HT-29 (cell line): ENCODE data around the gene EEFSEC. TPM values are rescaled to one million over a fixed set of nuclear protein-coding genes. Genes with fewer than 3 reads are reported as not detected.
A peak's percentile ranks its signal among the peaks of the same experiment; 100 is the strongest.

ENCODE experiments used
- DNase-seq: peaks from one replicate; pipeline ENCODE4 v3.0.0-alpha.2; 2015; ENCODE audit warnings: low spot score
- total RNA-seq: library from RNA; depleted of rRNA; stranded (reverse); fragments of >200 nt; shearing (Covaris generic); gene quantifications from 2 replicates; pipeline ENCODE4 v1.2.3, GENCODE V29; 2014

EEFSEC gene
- total RNA-seq, 1 experiment from 2014 or later, result 22.0 TPM

GRCh38 chr3:128425142-128425845 lies 272.0 kb downstream of the EEFSEC start:
- DNase-seq, result peak; percentile 78

DNA sequence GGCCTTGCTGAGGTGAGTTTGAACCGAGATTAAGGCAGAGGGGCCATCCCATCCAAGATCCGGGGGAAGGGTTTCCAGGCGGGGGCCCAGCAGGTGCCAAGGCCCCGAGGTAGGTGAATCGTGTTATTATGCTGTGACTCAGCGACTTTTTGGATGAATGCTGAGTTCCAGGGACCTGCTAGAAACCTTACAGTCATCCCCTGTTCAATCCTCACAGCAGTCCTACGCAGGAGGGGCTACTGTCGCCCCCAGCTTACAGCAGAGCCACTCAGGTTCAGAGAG lies 272.5 kb downstream of the EEFSEC start:
- DNase-seq, result no peak

- peak; percentile 82 for DNase-seq
Measured at GRCh38 chr3:128426128-128426921, 273.0 kb downstream of the EEFSEC start.

GRCh38 chr3:128427175-128427857 lies 274.0 kb downstream of the EEFSEC start:
- DNase-seq, result no peak

- DNase-seq, result no peak
Measured at GRCh38 chr3:128427872-128428822, 274.9 kb downstream of the EEFSEC start.

- no peak for DNase-seq
Measured at GRCh38 chr3:128429275-128429674, 276.0 kb downstream of the EEFSEC start.

GRCh38 chr3:128429751-128430150 lies 276.5 kb downstream of the EEFSEC start:
- no peak for DNase-seq

GRCh38 chr3:128430301-128430700 lies 277.0 kb downstream of the EEFSEC start:
- no peak for DNase-seq

- DNase-seq, result no peak
Measured at GRCh38 chr3:128430731-128431130, 277.4 kb downstream of the EEFSEC start.

- no peak for DNase-seq
Measured at GRCh38 chr3:128431803-128432300, 278.6 kb downstream of the EEFSEC start.

DNA sequence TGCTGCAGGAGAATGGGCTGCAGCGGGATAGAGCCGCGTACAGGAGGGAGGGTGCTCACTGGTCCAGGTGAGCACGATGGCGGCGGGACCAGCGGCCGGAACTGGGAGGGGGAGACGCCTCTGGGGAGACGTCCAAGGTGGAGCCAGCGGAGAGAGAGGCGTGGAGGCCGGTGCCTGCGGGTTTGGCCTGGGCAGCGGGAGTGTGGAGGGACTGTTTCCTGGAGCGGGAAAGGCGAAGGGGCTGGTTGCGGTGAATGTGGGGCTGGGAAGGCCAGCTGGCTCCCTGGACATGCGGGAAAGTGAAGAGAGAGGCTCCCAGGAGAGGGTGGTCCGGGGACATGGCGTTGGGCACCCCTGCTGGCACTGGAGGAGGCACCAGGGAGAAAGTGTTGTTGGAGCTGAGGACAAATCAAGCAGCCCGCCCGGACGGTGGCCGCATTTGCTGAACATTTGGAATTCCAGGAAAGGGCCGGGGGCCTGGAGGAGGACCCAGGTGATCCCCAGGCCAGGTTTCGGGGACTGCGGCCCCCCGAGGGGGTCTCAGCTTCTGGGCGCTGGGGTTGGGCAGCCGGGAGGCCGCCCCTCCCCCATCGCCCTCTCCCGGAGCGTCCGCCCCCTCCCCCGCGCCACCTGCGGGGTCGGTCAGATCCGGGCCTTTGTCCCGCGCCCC lies 279.2 kb downstream of the EEFSEC start:
- DNase-seq, result peak; percentile 79

DNA sequence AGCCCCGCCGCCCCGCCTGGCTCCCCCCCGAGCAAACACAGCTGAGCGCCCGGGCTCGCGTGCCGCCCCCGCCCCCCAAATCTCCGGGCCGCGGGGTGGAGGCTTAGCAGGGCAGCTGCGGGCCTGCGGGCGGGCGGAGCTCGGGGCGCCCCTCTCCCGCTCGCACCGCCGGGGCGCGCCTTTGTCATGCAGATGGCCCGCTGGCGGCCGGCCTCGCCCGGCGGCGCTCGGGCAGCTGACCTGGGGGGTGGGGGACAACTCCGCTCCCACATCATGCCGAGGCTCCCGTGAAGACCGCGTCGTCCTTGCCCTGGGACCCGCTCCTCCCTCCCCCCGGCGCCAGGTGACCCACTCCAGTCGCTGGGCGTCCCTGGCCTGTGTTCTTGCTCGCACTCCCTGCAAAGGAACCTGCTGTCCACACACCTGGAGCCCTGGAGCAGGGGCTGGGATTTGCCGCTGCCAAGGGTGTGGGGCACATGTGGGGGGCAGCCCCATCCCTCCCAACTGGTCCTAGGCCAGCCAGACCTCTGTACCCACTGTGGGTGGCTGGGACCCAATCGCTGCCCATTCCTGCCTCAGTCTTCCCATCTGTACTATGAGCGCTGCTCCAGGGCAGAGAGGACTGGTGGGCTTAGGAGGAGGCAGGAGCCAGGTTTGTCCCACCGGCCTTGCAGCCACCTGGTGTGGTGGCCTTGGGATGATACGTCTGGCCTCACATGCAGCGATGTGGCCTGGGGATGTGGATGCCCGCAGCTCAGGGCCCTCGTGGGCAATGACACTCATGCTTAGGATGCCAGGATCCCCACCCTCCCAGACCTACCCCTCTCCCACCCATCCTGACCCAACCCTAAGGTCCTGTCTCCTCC lies 279.9 kb downstream of the EEFSEC start:
- DNase-seq, result peak; percentile 66

GRCh38 chr3:128433837-128434165 lies 280.5 kb downstream of the EEFSEC start:
- peak; percentile 62 for DNase-seq

GRCh38 chr3:128434524-128434923 lies 281.2 kb downstream of the EEFSEC start:
- DNase-seq, result no peak

DNA sequence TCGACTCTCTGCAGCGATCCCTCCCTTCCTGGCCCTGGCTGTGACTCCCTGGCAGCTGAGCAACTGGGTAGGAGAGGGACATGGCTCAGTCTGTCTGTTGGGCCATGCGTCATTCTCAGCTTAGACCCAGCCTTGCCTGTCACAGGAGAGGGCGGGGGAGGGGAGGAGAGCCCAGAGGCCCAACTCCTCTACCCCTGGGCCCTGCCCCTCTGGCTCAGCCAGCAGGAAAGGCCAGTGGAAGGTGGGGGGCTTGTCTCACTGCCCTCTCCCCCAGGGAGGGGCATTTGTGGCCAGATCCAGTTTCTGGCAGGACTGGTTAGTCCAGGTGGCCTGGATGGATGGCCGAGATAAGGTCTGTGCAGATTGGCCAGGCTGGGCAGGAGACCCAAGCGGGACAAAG lies 281.8 kb downstream of the EEFSEC start:
- peak; percentile 95 for DNase-seq

GRCh38 chr3:128435561-128435960 lies 282.3 kb downstream of the EEFSEC start:
- no peak for DNase-seq

DNA sequence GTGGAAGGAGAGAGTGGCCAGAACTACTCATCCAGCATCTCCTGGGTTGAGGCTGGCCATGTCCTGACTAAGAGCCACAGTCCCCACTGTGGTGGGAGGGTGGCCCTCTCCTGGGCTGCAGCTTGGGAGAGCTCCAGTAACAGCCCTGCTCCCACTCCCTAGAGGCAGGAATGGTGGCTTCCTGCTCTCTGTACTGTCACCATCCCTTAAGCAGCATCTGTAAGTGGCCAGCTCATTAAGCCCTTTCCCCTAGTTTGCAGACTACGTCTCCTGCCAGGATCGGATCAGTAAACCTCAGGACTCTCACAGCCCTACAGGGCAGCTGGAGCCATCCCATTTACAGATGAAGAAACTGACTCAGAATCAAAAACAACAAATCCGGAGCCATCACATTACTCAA lies 282.9 kb downstream of the EEFSEC start:
- DNase-seq, result no peak

DNA sequence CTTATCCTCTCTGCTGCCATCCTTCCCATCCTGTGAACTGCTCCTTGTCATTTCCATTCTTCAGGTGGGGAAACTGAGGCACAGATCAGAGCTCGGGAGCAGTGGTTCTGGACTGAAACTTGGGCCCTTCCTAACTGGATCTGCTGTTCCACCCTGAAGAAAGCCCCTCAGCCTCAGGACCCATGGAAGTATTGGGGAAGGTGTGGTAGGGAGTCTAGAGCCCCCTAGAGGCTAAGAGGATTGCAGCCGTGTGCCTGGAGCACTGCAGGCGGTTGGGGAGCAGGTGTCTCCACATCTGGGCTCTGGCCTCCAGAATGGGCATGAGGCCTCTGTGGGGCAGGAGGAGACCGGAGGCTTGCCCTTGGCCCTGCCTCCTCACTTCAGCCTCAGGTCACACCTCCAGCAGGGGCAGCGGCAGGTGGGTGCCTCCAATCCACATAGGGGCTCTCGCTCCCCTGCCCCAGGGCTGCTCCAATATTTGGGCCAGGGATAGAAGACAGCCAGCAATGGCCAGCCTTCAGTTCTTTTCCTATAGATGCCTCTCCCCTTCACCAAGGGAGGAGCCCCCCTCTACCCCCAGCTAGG lies 285.3 kb downstream of the EEFSEC start:
- DNase-seq, result peak; percentile 42

DNA sequence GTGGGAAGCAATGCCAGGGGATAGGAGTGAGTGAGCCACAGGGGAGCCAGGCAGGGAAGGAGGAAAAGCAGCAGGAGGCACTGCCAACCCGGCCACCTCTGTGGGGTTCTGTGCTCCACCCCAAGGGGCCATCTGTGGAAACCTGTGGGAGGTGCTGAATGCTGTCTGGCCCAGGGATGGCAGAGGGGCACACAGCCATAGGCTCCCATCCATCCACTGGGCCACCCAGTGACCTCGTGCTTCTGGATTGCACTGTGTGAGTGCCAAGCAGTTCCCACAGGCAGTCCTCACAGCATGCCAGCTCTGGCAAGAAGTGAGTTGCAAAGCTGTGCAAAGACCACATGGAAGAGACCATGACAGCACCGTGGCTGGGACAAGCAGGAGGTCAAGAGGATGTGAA lies 285.9 kb downstream of the EEFSEC start:
- no peak for DNase-seq

DNA sequence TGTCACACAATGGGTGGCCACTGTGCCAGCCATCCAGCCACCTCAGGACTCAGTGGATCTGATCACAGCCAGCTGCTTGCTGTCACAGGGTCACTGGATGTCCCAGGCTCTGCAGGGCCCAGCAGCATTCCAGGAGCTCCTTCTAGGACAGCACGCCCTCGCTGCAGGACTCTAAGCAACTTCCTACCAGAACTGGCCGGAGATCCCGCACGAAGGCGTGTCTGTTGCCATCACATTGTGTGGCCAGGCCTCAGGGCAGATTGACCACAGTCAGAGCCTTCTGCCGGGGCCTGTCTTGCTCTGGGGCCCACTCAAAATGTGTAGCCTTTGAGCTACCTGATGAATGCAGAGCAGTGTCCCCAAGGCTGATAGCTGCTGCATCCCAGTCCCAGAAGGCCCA lies 288.8 kb downstream of the EEFSEC start:
- no peak for DNase-seq
